ENCODE data around the gene SEPTIN7. TPM values are rescaled to one million over a fixed set of nuclear protein-coding genes. Genes with fewer than 3 reads are reported as not detected.

SEPTIN7 gene
- total RNA-seq, 1 experiment from 2014 or later, result 219 TPM

DNA sequence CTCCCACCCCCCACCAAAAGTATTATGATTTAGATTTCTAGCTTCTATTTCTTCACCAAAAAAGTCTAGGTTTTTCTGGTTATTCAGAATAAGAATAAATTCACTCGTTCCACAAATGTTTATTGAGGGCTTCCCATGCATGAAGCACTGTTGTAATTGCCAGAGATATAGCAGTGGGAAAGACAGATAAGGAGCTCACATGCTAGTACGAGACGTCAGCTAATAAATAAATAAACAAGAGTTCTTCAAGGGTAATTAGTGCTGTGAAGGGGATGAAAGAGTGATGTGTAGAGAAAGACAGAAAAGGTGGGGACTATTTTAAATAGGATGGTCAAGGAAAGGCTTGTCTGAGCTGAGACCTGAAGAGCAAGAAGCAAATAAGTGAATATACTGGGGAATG, 38.1 kb upstream of the SEPTIN7 start:
- ChIA-PET POLR2A (ENCODE audit: unreplicated experiment) (no interaction called here), CTCF (no interaction called here)
- intact Hi-C loops (cut with micrococcal nuclease; ENCODE audit: unreplicated experiment), result no loop called here
- no peaks in the 10 kb centered on the region for H4K20me1 ChIP-seq (ENCODE audit: insufficient read depth)
- no peaks in the 10 kb centered on the region for H3K9me2 ChIP-seq (ENCODE audit: insufficient read depth)
- H3K36me3 ChIP-seq (ENCODE audit: low read depth), result no peaks in the 10 kb centered on the region
- H3K79me2 ChIP-seq (ENCODE audit: low read depth), result no peaks in the 10 kb centered on the region
- H3K27ac ChIP-seq, result no peak overlapping the region
- no TSS peak for BruUV-seq (replicated peaks)
- no peaks in the 10 kb centered on the region for H3K9me3 ChIP-seq (ENCODE audit: insufficient read depth, low read depth)
- TF ChIP-seq EZH2 (IDR thresholded peaks at IDR 0.05; ENCODE audit: low read depth), result no peak
- TF ChIP-seq, protein P1, sequence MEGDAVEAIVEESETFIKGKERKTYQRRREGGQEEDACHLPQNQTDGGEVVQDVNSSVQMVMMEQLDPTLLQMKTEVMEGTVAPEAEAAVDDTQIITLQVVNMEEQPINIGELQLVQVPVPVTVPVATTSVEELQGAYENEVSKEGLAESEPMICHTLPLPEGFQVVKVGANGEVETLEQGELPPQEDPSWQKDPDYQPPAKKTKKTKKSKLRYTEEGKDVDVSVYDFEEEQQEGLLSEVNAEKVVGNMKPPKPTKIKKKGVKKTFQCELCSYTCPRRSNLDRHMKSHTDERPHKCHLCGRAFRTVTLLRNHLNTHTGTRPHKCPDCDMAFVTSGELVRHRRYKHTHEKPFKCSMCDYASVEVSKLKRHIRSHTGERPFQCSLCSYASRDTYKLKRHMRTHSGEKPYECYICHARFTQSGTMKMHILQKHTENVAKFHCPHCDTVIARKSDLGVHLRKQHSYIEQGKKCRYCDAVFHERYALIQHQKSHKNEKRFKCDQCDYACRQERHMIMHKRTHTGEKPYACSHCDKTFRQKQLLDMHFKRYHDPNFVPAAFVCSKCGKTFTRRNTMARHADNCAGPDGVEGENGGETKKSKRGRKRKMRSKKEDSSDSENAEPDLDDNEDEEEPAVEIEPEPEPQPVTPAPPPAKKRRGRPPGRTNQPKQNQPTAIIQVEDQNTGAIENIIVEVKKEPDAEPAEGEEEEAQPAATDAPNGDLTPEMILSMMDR (conservative IDR thresholded peaks at IDR 0.05), result no peak
- no peak overlapping the region for H3K4me3 ChIP-seq
- H3K27me3 ChIP-seq (ENCODE audit: insufficient read depth, low read depth), result no peaks in the 10 kb centered on the region
- H3F3A ChIP-seq (ENCODE audit: insufficient read depth, low read depth), result no peaks in the 10 kb centered on the region
- H2AFZ ChIP-seq, result no peak overlapping the region
- no peak for DNase-seq
- no peak overlapping the region for H3K4me2 ChIP-seq
- H3K4me1 ChIP-seq (replicated peaks; ENCODE audit: insufficient read depth), result no peaks in the 10 kb centered on the region

DNA sequence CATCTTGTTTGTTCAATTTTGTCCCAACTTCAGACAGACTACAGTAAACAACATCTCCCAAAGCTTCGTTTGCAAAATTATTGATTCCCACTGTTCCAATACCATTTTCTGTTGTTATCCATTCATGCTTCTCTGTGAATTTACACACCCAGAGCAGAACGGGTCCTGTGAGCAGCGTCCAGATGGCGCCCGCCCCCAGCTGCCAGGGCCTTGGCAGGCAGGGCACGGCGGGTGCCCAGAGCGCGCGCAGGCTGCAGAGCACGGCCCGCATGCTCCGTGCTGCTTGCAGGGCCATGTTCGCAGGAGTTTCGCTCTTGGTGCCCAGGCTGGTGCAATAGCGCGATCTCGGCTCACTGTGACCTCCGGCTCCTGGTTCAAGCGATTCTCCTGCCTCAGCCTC, 32.5 kb upstream of the SEPTIN7 start:
- no peak for DNase-seq
- H4K20me1 ChIP-seq (ENCODE audit: insufficient read depth), result no peaks in the 10 kb centered on the region
- no TSS peak for BruUV-seq (replicated peaks)
- intact Hi-C loops (cut with micrococcal nuclease; ENCODE audit: unreplicated experiment), result no loop called here
- no peak overlapping the region for H2AFZ ChIP-seq
- H3K4me3 ChIP-seq, result no peak overlapping the region
- no peak overlapping the region for H3K4me2 ChIP-seq
- ChIA-PET CTCF (no interaction called here), POLR2A (ENCODE audit: unreplicated experiment) (no interaction called here)
- H3K79me2 ChIP-seq (ENCODE audit: low read depth), result no peaks in the 10 kb centered on the region
- TF ChIP-seq, protein P1 (conservative IDR thresholded peaks at IDR 0.05), result no peak
- TF ChIP-seq EZH2 (IDR thresholded peaks at IDR 0.05; ENCODE audit: low read depth), result no peak
- H3K4me1 ChIP-seq (replicated peaks; ENCODE audit: insufficient read depth), result no peaks in the 10 kb centered on the region
- no peaks in the 10 kb centered on the region for H3K9me2 ChIP-seq (ENCODE audit: insufficient read depth)
- no peaks in the 10 kb centered on the region for H3K9me3 ChIP-seq (ENCODE audit: insufficient read depth, low read depth)
- no peaks in the 10 kb centered on the region for H3K36me3 ChIP-seq (ENCODE audit: low read depth)
- H3F3A ChIP-seq (ENCODE audit: insufficient read depth, low read depth), result no peaks in the 10 kb centered on the region
- no peak overlapping the region for H3K27ac ChIP-seq
- H3K27me3 ChIP-seq (ENCODE audit: insufficient read depth, low read depth), result no peaks in the 10 kb centered on the region

DNA sequence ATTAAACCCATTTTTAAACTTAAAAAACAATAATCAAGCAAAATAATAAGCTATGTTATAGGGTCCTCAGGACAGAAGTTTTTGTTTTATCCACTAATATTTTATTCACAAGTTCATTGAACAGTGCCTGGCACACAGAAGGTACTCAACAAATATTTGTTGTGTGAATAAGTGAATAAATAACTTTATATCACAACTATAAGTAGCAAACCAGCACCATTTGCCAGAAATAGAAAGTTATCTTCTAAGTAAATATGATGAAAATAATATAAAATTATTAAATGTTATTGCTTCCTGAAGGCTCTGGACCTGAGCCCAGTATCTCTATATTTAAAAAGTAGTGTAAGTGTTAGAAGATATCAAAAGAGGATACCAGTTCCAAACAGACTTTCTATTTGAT, 29.1 kb upstream of the SEPTIN7 start:
- no TSS peak for BruUV-seq (replicated peaks)
- Histone ChIP-seq H3K9me3 (ENCODE audit: insufficient read depth, low read depth) (no peaks in the 10 kb centered on the region), H3K4me1 (replicated peaks; ENCODE audit: insufficient read depth) (no peaks in the 10 kb centered on the region), H3F3A (ENCODE audit: insufficient read depth, low read depth) (no peaks in the 10 kb centered on the region), H4K20me1 (ENCODE audit: insufficient read depth) (no peaks in the 10 kb centered on the region), H3K4me3 (no peak overlapping the region), H2AFZ (no peak overlapping the region), H3K27ac (no peak overlapping the region), H3K79me2 (ENCODE audit: low read depth) (no peaks in the 10 kb centered on the region), H3K4me2 (no peak overlapping the region), H3K36me3 (ENCODE audit: low read depth) (no peaks in the 10 kb centered on the region), H3K27me3 (ENCODE audit: insufficient read depth, low read depth) (no peaks in the 10 kb centered on the region), H3K9me2 (ENCODE audit: insufficient read depth) (no peaks in the 10 kb centered on the region)
- no peak for DNase-seq
- TF ChIP-seq EZH2 (IDR thresholded peaks at IDR 0.05; ENCODE audit: low read depth), result no peak
- TF ChIP-seq, protein P1 (conservative IDR thresholded peaks at IDR 0.05), result no peak
- ChIA-PET POLR2A (ENCODE audit: unreplicated experiment) (no interaction called here), CTCF (no interaction called here)
- intact Hi-C loops (cut with micrococcal nuclease; ENCODE audit: unreplicated experiment), result no loop called here

Data from PC-9 (cell line).